OCI-LY3 (cell line): Measurements from ENCODE around the gene CACNB4.
"Not testable (repeated sequence)": the region's sequence is repeated elsewhere in the genome, so short reads cannot be mapped to it uniquely, and the experiment has no call there.

Source experiments
- H2AFZ ChIP-seq: fragments of 200-600, 300-600 bp; shearing (Covaris generic); 2 replicates; pipeline ENCODE4 v1.6.0; 2014; ENCODE audit warnings: antibody characterized with exemption, low read depth, low read length
- H3K27ac ChIP-seq: fragments of 200-600, 300-600 bp; sonication (generic); 2 replicates; pipeline ENCODE4 v1.5.1; 2014; ENCODE audit warnings: mild to moderate bottlenecking, low read length, moderate library complexity, mixed read lengths
- H3K27me3 ChIP-seq: fragments of 200-600, 300-600 bp; sonication (generic); 2 replicates; pipeline ENCODE4 v1.6.1; 2014; ENCODE audit warnings: low read depth, low read length, mixed read lengths
- H3K36me3 ChIP-seq: fragments of 200-600, 300-600 bp; sonication (generic); replicated peaks from 2 replicates; pipeline ENCODE3; 2014; ENCODE audit warnings: low read depth, low read length, mixed read lengths
- H3K4me1 ChIP-seq: fragments of 300-600, 200-600 bp; sonication (generic); 2 replicates; pipeline ENCODE4 v1.6.1; 2014; ENCODE audit warnings: low read length, mixed read lengths
- H3K4me2 ChIP-seq: fragments of 200-600, 300-600 bp; sonication (generic); 2 replicates; pipeline ENCODE4 v1.6.1; 2014; ENCODE audit warnings: low read length, mixed read lengths
- H3K4me3 ChIP-seq: fragments of 300-600, 200-600 bp; sonication (generic); 2 replicates; pipeline ENCODE4 v1.5.1; 2014; ENCODE audit warnings: antibody characterized with exemption, mild to moderate bottlenecking, low read length, moderate library complexity
- H3K79me2 ChIP-seq: fragments of 300-600, 200-600 bp; shearing (Covaris generic); 2 replicates; pipeline ENCODE4 v1.6.1; 2014; ENCODE audit warnings: mild to moderate bottlenecking, low read length, mixed read lengths
- H3K9ac ChIP-seq: fragments of 300-600, 200-600 bp; shearing (Covaris generic); 2 replicates; pipeline ENCODE4 v1.6.0; 2014; ENCODE audit warnings: mild to moderate bottlenecking, low read length, moderate library complexity
- H3K9me3 ChIP-seq: fragments of 200-600, 300-600 bp; shearing (Covaris generic); 2 replicates; pipeline ENCODE4 v1.6.1; 2014; ENCODE audit warnings: low read length, mixed read lengths; ENCODE audit not compliant: insufficient read depth
- H4K20me1 ChIP-seq: fragments of 200-600, 300-600 bp; sonication (generic); 2 replicates; pipeline ENCODE4 v1.6.1; 2016; ENCODE audit warnings: low read length, mixed read lengths; ENCODE audit not compliant: insufficient read depth
- EZH2phosphoT487 ChIP-seq: fragments of 200-600 bp; shearing (Covaris generic); IDR thresholded peaks from 2 replicates; pipeline ENCODE4 v1.6.1; 2018; ENCODE audit warnings: antibody characterized with exemption, mixed run types, low read depth
- TF ChIP-seq, protein P1 (sequence below): fragments of 200-600, 300-600 bp; sonication (generic); IDR thresholded peaks from 2 replicates; pipeline ENCODE4 v1.5.1; 2014; ENCODE audit warnings: antibody characterized with exemption, low read length, low read depth

CACNB4 gene

DNA sequence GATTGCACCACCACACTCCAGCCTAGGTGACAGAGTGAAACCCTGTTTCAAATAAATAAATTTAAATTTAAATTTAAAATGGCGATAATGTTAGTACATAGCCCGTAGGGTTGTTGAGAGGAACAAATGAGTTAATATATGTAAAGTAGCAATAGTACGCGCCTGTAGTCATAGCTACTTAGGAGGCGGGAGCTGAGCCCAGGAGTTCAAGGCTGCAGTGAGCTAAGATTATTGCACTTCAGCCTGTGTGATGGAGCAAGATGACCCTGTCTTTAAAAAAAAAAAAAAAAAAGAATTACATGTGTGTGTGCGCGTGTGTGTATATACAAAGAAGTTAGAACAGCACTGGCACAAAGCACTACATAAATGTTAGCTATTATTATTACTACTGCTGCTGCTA is 153.2 kb downstream of the CACNB4 start:
- Histone ChIP-seq H3K4me2 (no peak overlapping the region), H3K79me2 (no peaks in the 10 kb centered on the region), H3K4me1 (peaks cover 3% of the 10 kb centered on the region), H3K9ac (no peak overlapping the region), H3K27ac (no peak overlapping the region), H3K9me3 (peaks cover 3% of the 10 kb centered on the region; the same call in 1 of the 2 replicates), H4K20me1 (no peaks in the 10 kb centered on the region), H3K27me3 (peaks cover 9% of the 10 kb centered on the region; the same call in 1 of the 2 replicates), H2AFZ (no peak overlapping the region), H3K4me3 (no peak overlapping the region), H3K36me3 (no peaks in the 10 kb centered on the region)
- TF ChIP-seq, protein P1, sequence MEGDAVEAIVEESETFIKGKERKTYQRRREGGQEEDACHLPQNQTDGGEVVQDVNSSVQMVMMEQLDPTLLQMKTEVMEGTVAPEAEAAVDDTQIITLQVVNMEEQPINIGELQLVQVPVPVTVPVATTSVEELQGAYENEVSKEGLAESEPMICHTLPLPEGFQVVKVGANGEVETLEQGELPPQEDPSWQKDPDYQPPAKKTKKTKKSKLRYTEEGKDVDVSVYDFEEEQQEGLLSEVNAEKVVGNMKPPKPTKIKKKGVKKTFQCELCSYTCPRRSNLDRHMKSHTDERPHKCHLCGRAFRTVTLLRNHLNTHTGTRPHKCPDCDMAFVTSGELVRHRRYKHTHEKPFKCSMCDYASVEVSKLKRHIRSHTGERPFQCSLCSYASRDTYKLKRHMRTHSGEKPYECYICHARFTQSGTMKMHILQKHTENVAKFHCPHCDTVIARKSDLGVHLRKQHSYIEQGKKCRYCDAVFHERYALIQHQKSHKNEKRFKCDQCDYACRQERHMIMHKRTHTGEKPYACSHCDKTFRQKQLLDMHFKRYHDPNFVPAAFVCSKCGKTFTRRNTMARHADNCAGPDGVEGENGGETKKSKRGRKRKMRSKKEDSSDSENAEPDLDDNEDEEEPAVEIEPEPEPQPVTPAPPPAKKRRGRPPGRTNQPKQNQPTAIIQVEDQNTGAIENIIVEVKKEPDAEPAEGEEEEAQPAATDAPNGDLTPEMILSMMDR = no peak
- TF ChIP-seq EZH2phosphoT487 = no peak

DNA sequence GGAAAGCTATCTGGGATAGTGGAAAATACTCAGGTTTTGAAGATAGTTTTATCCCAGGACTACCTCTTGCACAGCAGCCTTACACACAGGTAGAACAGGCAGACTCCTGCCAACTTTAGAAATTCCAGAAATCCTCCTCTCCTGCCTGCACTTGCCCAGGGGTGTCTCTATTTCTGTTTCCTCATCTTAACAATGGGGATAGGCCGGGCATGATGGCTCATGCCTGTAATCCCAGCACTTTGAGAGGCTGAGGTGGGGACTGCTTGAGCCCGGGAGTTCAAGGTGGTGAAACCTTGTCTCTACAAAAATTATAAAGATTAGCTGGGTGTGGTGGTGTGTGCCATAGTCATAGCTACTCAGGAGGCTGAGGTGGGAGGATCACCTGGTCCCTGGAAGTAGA is 153.7 kb downstream of the CACNB4 start:
- H3K27ac ChIP-seq = no peak overlapping the region
- no peak overlapping the region for H3K4me2 ChIP-seq
- no peak overlapping the region for H2AFZ ChIP-seq
- H3K4me3 ChIP-seq = no peak overlapping the region
- no peak for TF ChIP-seq EZH2phosphoT487
- TF ChIP-seq, protein P1 = no peak
- H3K9me3 ChIP-seq = no peaks in the 10 kb centered on the region
- H3K79me2 ChIP-seq = no peaks in the 10 kb centered on the region
- H3K27me3 ChIP-seq = peaks cover 5% of the 10 kb centered on the region; the same call in 1 of the 2 replicates
- no peaks in the 10 kb centered on the region for H4K20me1 ChIP-seq
- no peak overlapping the region for H3K9ac ChIP-seq
- H3K36me3 ChIP-seq = no peaks in the 10 kb centered on the region
- peaks cover 3% of the 10 kb centered on the region for H3K4me1 ChIP-seq

DNA sequence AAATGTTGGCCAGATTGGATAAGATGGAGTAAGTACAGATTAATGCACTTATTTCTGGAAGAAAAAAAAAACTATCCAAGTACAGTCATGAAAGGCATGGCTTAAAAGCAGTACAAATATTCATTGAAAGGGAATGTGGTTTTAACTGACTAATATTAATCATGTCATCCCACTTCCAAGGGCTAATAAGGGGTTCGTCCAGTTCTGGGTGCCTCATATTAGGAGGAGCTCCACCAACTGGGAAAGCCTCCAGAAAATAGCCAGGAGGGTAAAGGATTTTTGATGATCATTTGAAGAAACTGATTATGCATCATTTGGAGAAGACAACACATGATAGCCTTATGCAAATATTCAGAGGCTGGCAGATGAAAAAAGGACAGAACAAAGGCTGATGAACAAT is 155.4 kb downstream of the CACNB4 start:
- Histone ChIP-seq H3K27ac (no peak overlapping the region), H3K79me2 (no peaks in the 10 kb centered on the region), H3K9ac (no peak overlapping the region), H3K4me1 (peaks cover 3% of the 10 kb centered on the region), H3K4me2 (no peak overlapping the region), H3K4me3 (no peak overlapping the region), H4K20me1 (no peaks in the 10 kb centered on the region), H3K36me3 (no peaks in the 10 kb centered on the region), H3K9me3 (no peaks in the 10 kb centered on the region), H3K27me3 (peaks cover 7% of the 10 kb centered on the region), H2AFZ (no peak overlapping the region)
- no peak for TF ChIP-seq EZH2phosphoT487
- TF ChIP-seq, protein P1 = no peak

DNA sequence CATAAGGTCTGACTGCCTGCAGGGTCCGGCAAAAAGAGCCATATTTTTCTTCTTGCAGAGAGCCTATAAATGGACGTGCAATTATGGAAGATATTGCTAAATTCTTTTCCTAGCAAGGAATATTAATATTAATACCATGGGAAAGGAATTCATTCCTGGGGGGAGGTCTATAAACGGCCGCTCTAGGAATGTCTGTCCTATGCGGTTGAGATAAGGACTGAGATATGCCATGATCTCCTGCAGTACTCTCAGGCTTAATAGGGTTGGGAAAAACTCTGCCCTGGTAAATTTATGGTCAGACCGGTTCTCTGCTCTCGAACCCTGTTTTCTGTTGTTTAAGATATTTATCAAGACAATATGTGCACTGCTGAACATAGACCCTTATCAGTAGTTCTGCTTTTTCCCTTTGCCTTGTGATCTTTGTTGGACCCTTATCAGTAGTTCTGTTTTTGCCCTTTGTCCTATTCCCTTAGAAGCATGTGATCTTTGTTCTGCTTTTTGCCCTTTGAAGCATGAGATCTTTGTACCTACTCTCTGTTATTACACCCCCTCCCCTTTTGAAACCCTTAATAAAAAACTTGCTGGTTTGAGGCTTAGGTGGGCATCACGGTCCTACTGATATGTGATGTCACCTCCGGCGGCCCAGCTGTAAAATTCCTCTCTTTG is 156.2 kb downstream of the CACNB4 start:
- not testable (repeated sequence) for H2AFZ ChIP-seq, H3K9me3 ChIP-seq

More for the DNA sequence above, 156.2 kb downstream of the CACNB4 start:
- H3K79me2 ChIP-seq, H3K36me3 ChIP-seq, H3K4me3 ChIP-seq, H3K4me2 ChIP-seq, H3K27ac ChIP-seq, H3K9ac ChIP-seq, H3K4me1 ChIP-seq, H4K20me1 ChIP-seq: not testable (repeated sequence)
- H3K27me3 ChIP-seq = peaks cover 13% of the 10 kb centered on the region
